HL-60 (cell line): ENCODE measurements around the gene CACNA2D3.

ENCODE experiments used
- DNase-seq, 2 experiments: peaks; one replicate each; pipeline ENCODE4 v3.0.0-alpha.2; 2010 to 2020; ENCODE audit warnings: low read depth in 1 of 2, low spot score in 1 of 2
- H3K27ac ChIP-seq: fragments of 250-450 bp; sonication (Bioruptor Pico); replicated peaks from 2 replicates; pipeline ENCODE4 v1.5.1; 2020; ENCODE audit warnings: mild to moderate bottlenecking, moderate library complexity
- H3K27me3 ChIP-seq: fragments of 250-450 bp; sonication (Bioruptor Pico); 2 replicates; pipeline ENCODE4 v1.5.1; 2021; ENCODE audit warnings: mild to moderate bottlenecking, moderate library complexity; ENCODE audit not compliant: insufficient read depth, poor library complexity, severe bottlenecking
- H3K4me3 ChIP-seq: replicated peaks from 2 replicates; pipeline ENCODE4 v1.5.1; 2011; ENCODE audit warnings: mild to moderate bottlenecking, control low read depth, low read length; ENCODE audit not compliant: insufficient read depth
- CTCF ChIP-seq: IDR thresholded peaks from one replicate; pipeline ENCODE4 v1.5.1; 2011; ENCODE audit warnings: low read length, control low read depth, inconsistent platforms; ENCODE audit not compliant: insufficient read depth
- GABPA ChIP-seq: IDR thresholded peaks from 2 replicates; pipeline ENCODE4 v1.6.1; 2012; ENCODE audit warnings: low read depth
- POLR2AphosphoS5 ChIP-seq: IDR thresholded peaks from 2 replicates; pipeline ENCODE4 v1.6.1; 2012; ENCODE audit warnings: low read depth
- REST ChIP-seq: IDR thresholded peaks from 2 replicates; pipeline ENCODE4 v1.6.1; 2012; ENCODE audit warnings: low read depth; ENCODE audit not compliant: insufficient replicate concordance
- SPI1 ChIP-seq: IDR thresholded peaks from 2 replicates; pipeline ENCODE4 v1.6.1; 2012; ENCODE audit warnings: low read depth, mild to moderate bottlenecking, borderline replicate concordance

The CACNA2D3 gene

GRCh38 chr3:54665016-54665600, 542.8 kb downstream of the CACNA2D3 start:
- TF ChIP-seq POLR2AphosphoS5 (no peak), SPI1 (no peak), REST (no peak), CTCF (no peak), GABPA (no peak)
- no peak for DNase-seq
- no peaks in the 10 kb centered on the region for H3K27me3 ChIP-seq
- no peak overlapping the region for H3K27ac ChIP-seq
- H3K4me3 ChIP-seq = no peak overlapping the region

GRCh38 chr3:54668236-54668635, 545.9 kb downstream of the CACNA2D3 start:
- DNase-seq = no peak
- Histone ChIP-seq H3K27me3 (no peaks in the 10 kb centered on the region), H3K4me3 (no peak overlapping the region), H3K27ac (no peak overlapping the region)
- no peak for TF ChIP-seq POLR2AphosphoS5
- no peak for TF ChIP-seq REST
- TF ChIP-seq SPI1 = no peak
- TF ChIP-seq GABPA = no peak
- TF ChIP-seq CTCF = no peak

- Histone ChIP-seq H3K27ac (no peak overlapping the region), H3K27me3 (no peaks in the 10 kb centered on the region), H3K4me3 (no peak overlapping the region)
- DNase-seq = no peak
- TF ChIP-seq GABPA (no peak), SPI1 (no peak), CTCF (no peak), REST (no peak), POLR2AphosphoS5 (no peak)
Observed at GRCh38 chr3:54670201-54671000, 548.0 kb downstream of the CACNA2D3 start.
